Erythroblast (primary cell): Measurements from ENCODE around the gene KCTD2.

Source experiments
- DNase-seq, 2 experiments: peaks; one replicate each; lab custom pipeline; 2025; lab: John Stamatoyannopoulos, UW
- GATA1 ChIP-seq: IDR thresholded peaks from 2 replicates; pipeline ENCODE4 v1.6.1; 2011; ENCODE audit warnings: low read depth, mild to moderate bottlenecking, control low read depth, low read length, moderate library complexity
- POLR2A ChIP-seq: IDR thresholded peaks from 2 replicates; pipeline ENCODE4 v1.6.1; 2011; ENCODE audit warnings: mild to moderate bottlenecking, low read length

Gene KCTD2

DNA sequence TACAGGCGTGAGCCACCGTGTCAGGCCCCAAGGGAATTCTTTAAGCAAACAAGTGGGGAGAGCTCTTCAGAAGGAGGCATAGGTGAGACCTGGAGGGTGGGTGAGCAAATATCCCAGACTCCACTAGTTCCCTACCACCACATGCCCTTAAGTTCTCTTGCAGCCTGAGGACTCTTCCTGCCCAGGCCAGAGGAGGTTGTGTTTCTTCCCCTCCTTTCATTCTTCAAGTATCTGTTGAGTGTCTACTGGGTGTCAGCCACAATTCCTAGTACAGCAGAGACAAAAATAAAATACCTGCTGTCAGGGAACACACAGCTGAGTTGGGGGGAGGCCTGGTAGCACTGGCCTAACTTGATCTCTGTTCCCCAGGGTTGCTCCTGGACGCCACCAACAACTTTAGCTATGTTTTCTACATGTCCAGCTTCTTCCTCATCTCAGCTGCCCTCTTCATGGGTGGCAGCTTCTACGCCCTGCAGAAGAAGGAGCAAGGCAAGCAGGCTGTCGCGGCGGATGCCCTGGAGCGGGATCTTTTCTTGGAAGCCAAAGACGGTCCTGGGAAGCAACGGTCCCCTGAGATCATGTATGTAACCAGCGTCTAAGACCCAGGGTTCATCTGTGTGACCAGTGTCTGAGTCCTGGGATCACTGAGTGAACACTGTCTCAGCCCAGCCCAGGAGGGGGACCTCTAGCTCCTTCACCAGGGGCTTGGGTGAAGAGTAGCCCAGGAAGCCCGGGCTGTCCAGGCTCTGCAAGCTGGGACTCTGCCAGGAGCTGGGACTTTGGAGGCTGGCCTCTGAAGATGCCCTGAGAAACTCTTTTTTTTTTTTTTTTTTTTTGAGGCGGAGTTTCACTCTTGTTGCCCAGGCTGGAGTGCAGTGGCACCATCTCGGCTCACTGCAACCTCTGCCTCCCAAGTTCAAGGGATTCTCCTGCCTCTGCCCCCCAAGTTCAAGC lies 56.9 kb downstream of the KCTD2 start:
- DNase-seq, result no peak
- TF ChIP-seq GATA1 (no peak), POLR2A (no peak)

DNA sequence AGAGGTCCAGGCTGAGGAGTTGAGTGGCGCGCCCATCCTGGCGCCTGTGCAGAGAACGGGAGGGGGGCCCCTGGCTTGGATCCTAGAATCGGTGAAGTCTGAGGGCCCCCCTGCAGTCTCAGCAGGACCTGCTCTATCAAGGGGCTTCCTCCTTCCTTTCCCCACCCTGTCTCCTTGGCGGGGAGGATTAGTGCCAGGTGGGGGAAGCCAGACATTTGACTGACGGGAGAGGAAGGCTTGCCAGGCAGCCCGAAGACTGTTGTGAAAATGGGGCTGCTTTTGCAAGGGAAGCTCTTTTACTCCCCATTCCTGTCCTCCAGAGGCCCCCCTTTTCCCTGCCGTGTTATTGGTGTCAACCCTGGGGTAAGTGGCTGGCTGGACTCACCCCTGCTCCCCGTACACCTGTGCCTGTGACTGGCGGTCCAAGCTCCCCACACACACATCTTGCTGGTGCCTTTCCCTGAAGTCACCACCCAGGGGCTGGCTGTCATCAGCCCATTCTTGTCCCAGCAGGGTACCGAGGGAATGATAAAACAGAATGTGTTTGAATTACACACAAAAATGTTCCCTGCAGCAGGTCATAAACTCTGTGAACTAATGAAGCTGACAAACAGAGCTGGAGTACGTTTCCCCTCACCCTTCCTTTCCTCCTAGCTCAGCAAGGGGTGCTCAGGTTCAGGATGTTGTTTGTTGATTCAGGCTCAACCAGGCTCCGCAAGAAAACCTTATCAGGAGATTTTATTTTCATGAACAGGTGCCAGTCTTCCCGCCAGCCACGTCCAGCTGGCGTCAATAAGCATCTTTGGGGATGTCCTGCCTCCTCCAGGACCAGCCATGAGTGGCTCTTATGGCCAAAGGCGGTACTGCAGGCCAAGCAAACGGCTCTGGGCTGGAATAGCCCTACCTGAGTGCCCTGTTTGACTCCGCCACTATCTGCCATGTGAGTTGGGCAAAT lies 58.4 kb downstream of the KCTD2 start:
- TF ChIP-seq GATA1 (no peak), POLR2A (no peak)
- peak; percentile 44 to 60 for DNase-seq

DNA sequence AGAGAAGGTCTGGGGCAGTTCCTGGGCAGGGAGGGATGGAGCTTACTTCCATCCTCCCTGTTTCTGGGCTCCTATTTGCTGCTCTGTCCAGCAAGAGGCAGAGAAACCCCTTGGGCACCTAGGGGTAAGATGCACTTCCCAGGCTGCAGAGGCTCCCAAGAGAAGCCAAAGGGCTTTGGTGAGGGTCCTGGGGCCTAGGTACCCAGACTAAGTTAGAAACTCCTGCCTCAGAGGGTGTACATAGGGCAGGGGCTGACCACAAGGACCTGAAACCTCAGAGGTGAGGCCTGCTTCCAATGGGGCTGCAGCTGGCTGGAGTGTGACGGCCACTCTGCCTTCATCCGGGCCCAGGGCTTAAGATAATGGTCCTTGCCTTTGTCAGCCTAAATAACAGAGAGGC lies 61.2 kb downstream of the KCTD2 start:
- DNase-seq, result no peak
- TF ChIP-seq POLR2A (no peak), GATA1 (no peak)

DNA sequence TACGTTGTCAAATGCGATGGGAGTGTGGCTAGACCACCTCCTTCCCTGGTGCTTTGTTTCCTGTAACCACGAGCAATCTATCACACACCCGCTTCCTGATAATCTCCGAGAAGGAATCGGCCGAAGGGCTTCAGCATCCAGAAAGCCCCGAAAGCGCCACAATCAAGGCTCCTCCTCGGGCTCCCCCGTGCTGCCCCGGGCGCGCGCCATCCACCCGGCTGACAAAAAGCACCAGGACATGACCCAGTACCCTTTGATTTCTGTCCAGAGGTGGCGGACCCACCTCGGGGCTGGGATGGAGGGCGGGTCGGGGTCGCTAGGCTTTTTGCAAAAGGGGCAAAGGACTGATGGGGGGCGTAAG lies 62.0 kb downstream of the KCTD2 start:
- DNase-seq, result no peak
- TF ChIP-seq GATA1 (no peak), POLR2A (no peak)

DNA sequence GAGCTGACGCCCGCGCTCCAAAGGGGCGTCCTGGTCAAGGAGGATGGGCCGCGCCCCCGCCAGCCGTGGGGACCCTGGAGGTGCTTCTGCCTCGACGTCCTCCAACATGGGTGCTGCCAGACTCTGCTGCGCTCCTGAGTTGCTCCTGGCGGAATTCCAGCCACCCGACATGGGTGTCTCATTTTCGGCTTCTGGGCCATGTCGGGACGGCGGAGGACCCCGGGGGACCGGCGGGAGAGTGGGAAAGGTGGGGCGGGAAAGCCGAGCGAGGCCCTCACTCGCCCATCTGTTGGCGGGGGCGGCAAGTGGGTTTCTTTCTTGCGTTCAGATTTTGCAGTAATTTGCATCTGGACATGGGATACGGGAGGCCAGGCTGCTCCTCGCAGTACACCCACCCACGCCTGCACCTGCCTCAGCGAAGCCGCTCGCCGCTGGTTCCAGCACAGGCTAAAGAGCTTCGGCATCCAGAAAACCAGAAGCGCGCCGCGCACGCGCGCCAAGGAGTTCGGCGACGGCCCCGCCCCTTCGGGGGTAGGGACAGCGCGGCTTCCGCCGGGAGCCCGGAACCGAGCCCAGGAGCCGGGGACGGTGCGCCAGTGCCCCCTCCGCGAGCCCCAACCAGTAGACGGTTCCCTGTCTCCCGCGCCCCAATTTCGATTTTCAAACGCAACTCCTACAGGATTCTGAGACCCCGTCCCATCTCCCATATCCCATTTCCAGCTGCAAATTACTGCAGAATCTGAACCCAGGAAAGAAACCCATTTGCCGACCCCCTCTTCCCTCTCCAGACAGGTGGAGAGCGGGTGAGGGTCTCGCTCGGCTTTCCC lies 62.6 kb downstream of the KCTD2 start, which contains the start of gene ARMC7:
TSS of gene ARMC7 (plus strand) at position 563 of the 827 bp plus-strand sequence. CDS start 320 bp downstream, outside the sequence.
- TF ChIP-seq POLR2A (peak; percentile 71), GATA1 (no peak)
- DNase-seq, result peak; percentile 83 to 89

DNA sequence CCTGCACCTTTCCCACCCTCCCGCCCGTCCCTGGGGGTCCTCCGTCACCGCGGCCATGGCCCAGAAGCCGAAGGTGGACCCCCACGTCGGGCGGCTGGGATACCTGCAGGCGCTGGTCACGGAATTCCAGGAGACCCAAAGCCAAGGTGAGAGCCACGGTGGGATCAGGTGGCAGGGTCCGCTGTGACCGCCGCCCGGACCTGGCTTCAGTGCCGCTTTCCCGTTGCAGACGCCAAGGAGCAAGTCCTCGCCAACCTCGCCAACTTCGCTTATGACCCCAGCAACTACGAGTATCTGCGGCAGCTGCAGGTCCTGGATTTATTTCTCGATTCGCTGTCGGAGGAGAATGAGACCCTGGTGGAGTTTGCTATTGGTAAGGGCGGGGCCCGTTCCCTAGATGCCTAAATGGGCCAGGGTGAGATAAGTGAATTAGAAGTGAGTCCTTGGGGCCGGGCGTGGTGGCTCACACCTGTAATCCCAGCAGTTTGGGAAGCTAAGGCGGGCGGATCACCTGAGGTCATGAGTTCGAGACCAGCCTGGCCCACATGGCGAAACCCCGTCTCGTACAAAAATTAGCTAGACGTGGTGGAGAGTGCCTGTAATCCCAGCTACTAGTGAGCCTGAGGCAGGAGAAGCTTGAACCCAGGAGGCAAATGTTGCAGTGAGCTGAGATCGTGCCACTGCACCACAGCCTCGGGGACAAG lies 63.4 kb downstream of the KCTD2 start:
- TF ChIP-seq GATA1 (no peak), POLR2A (no peak)
- DNase-seq, result peak; percentile 49 to 51

DNA sequence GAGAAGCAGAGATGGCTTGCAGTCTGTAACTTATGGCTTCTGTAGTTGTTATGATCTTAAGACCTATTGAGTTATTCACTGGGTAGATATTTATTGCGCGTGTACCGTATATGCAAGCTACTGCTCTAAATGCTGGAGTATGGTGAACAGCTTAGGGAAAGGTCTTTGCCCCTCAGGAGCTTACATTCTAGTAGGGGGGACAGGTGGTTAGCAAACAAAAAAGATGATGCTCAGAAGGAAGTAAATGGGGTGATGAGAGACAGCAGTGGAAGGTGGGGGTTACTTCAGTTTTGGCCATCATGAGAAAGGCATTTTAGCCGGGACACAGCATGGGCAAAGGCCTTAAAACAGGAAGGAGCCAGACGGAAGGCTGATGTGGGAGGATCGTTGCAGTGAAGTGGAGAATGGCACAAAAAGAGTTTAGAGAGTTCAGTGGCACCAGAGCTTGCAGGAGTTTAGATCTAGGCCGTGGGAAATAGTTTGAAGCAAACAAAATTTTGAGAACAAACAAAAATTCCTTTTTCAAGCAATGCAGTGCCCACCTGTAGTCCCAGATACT lies 64.8 kb downstream of the KCTD2 start:
- DNase-seq, result no peak
- TF ChIP-seq GATA1, result no peak
- TF ChIP-seq POLR2A, result no peak

DNA sequence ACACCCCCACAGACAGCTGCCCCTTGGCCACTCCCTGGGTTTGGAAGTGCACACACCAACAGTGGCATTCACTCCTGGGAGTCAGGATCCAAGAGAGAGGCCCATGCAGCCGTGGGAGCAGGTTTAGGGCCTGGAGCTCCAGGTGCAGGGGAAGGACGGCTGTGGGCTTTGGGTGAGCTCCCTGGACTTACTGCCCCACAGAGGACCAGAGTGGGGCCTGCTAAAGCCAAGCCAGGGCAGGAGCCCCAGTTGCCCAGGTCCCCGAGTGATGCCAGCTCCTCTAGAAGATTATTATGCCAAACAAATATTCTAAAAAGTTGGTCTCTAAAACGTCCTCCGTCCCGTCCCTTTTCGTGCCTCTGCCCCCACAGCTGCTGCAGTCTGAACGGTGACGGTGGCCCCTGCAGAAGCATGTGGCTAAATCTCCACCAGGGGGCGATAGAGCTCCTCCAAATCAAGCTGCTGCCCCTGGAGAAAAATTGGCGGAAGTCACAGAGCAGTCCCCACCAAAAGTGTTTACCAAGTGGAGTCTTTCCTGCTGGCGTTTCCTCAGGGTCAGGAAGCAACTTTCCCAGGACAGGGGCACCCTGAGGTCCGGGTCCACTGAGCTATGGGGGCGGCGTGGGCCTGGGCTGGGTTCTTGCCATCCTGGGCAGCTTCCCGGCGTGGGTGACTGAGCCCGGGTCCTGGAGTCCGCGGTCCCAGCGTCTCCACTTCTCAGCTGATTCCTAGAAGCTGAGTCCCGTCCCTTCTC lies 67.0 kb downstream of the KCTD2 start:
- TF ChIP-seq GATA1, result no peak
- peak; percentile 41 for TF ChIP-seq POLR2A
- peak; percentile 94 to 97 for DNase-seq

DNA sequence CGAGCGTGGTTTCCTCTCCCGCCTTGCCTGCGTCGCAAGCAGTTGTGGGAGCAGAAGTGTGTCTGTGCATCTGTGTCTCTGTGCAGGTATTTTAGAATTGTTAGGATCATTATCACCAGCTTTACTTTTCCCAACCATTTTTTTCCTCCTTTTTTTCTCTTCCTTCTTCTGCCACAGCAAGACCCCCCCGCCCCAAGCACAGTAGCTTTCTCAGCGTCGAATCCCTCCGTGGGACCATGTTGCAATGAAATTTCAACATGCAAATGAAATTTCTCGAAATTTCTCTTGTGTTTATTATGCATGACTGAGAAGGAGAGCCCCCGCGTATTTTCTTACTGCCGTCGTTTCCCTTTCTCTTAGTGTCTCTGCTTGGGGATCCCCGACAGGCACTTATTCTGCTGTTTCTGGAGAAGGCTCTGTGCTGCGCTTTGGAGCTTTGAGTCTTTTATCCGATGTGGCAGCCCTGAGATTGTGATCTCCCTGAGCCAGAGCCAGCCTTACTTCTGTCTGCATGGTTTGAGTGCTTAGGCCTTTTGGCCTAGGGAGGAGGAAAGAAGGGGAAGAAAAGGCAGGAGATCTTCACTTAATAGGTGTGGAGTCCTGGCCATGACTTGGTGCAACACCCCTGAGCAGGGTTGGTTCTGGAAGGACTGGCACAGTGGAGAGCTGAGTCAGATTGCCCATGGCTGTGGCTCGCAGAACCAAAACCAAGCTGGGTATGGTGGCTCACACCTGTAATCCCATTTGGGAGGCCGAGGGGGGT lies 67.7 kb downstream of the KCTD2 start:
- DNase-seq, result peak; percentile 66 to 74
- TF ChIP-seq GATA1 (no peak), POLR2A (no peak)
